HepG2 (cell line): Measurements from ENCODE around the gene BOLA3. TPM values are rescaled to one million over a fixed set of nuclear protein-coding genes. Genes with fewer than 3 reads are reported as not detected.

Experiments used
- CTCF ChIP-seq: sonication (generic); formaldehyde crosslinking; IDR thresholded peaks from 2 replicates; pipeline ENCODE4 v1.5.0; 2020; ENCODE audit warnings: mild to moderate bottlenecking, missing genetic modification reagents, moderate library complexity
- FOXC1 ChIP-seq: sonication (generic); formaldehyde crosslinking; IDR thresholded peaks from 2 replicates; pipeline ENCODE4 v1.8.0; 2022; ENCODE audit warnings: mild to moderate bottlenecking, missing genetic modification reagents, borderline replicate concordance
- GABPB1 ChIP-seq: IDR thresholded peaks from 2 replicates; pipeline ENCODE4 v1.6.1; 2016; ENCODE audit warnings: mild to moderate bottlenecking, missing genetic modification reagents, moderate library complexity, missing compliant biosample characterization
- IKZF1 ChIP-seq: fragments of 450-650 bp; IDR thresholded peaks from 2 replicates; pipeline ENCODE4 v1.7.1; 2016
- IRF2 ChIP-seq: IDR thresholded peaks from 2 replicates; pipeline ENCODE4 v1.6.1; 2018; ENCODE audit warnings: missing genetic modification reagents, missing compliant biosample characterization
- KDM1A ChIP-seq: IDR thresholded peaks from 2 replicates; pipeline ENCODE4 v1.6.1; 2016; ENCODE audit warnings: missing compliant biosample characterization
- PAF1 ChIP-seq: IDR thresholded peaks from 2 replicates; pipeline ENCODE4 v1.6.1; 2016; ENCODE audit warnings: missing genetic modification reagents, missing compliant biosample characterization
- RAD51 ChIP-seq: fragments of 450-650 bp; IDR thresholded peaks from 2 replicates; pipeline ENCODE4 v1.6.1; 2016; ENCODE audit warnings: borderline replicate concordance
- SMAD9 ChIP-seq: sonication (generic); formaldehyde crosslinking; IDR thresholded peaks from 2 replicates; pipeline ENCODE4 v1.5.1; 2020; ENCODE audit warnings: mild to moderate bottlenecking, missing genetic modification reagents
- SP1 ChIP-seq, 2 experiments: fragments of 450-650 bp in 1 of 2; sonication (generic) in 1 of 2; formaldehyde crosslinking in 1 of 2; IDR thresholded peaks; 2 replicates each; pipeline versions ENCODE4 v1.4.0 to v1.6.1; 2016 to 2020; ENCODE audit warnings: missing genetic modification reagents in 1 of 2
- TBL1XR1 ChIP-seq: fragments of 150-350 bp; IDR thresholded peaks from 2 replicates; pipeline ENCODE4 v1.6.1; 2014; ENCODE audit warnings: borderline replicate concordance, low read length; ENCODE audit not compliant: partially characterized antibody
- TCF7L2 ChIP-seq: IDR thresholded peaks from 2 replicates; pipeline ENCODE4 v1.6.1; 2011; ENCODE audit warnings: mild to moderate bottlenecking, low read depth, low read length, moderate library complexity
- ZEB1 ChIP-seq: IDR thresholded peaks from 2 replicates; pipeline ENCODE4 v1.6.1; 2012; ENCODE audit warnings: mild to moderate bottlenecking, low read depth, inconsistent platforms; ENCODE audit not compliant: insufficient replicate concordance
- ZFP91 ChIP-seq: sonication (generic); formaldehyde crosslinking; IDR thresholded peaks from 2 replicates; pipeline ENCODE4 v1.9.0; 2022; ENCODE audit warnings: missing genetic modification reagents, mild to moderate bottlenecking, borderline replicate concordance
- ZNF333 ChIP-seq: sonication (generic); formaldehyde crosslinking; IDR thresholded peaks from 2 replicates; pipeline ENCODE4 v1.4.0; 2020; ENCODE audit warnings: mild to moderate bottlenecking, missing genetic modification reagents, borderline replicate concordance
- ZNF7 ChIP-seq: IDR thresholded peaks from 2 replicates; pipeline ENCODE4 v1.6.1; 2016; ENCODE audit warnings: missing biosample characterization, missing genetic modification reagents
- ZNF703 ChIP-seq: sonication (generic); formaldehyde crosslinking; IDR thresholded peaks from 2 replicates; pipeline ENCODE4 v1.5.1; 2020; ENCODE audit warnings: missing genetic modification reagents, mild to moderate bottlenecking, moderate library complexity, borderline replicate concordance
- ZNF704 ChIP-seq: sonication (generic); formaldehyde crosslinking; IDR thresholded peaks from 2 replicates; pipeline ENCODE4 v1.8.1; 2023; ENCODE audit warnings: mild to moderate bottlenecking, inconsistent platforms, moderate library complexity, missing genetic modification reagents, borderline replicate concordance
- ZNF709 ChIP-seq: sonication (generic); formaldehyde crosslinking; IDR thresholded peaks from 2 replicates; pipeline ENCODE4 v1.5.0; 2020; ENCODE audit warnings: mild to moderate bottlenecking, missing genetic modification reagents
- ZNF766 ChIP-seq: sonication (generic); formaldehyde crosslinking; IDR thresholded peaks from 2 replicates; pipeline ENCODE4 v1.5.0; 2020; ENCODE audit warnings: missing genetic modification reagents, borderline replicate concordance
- ZNF772 ChIP-seq: sonication (generic); formaldehyde crosslinking; IDR thresholded peaks from 2 replicates; pipeline ENCODE4 v1.5.0; 2020; ENCODE audit warnings: mild to moderate bottlenecking, missing genetic modification reagents
- polyA plus RNA-seq, 8 experiments: library from polyadenylated mRNA; depleted of rRNA in 3 of 8; stranded (reverse) in 7 of 8; unstranded in 1 of 8; fragments of >200 nt; fragmentation: Illumina TruSeq in 4 of 8; extraction: Trizol in 4 of 8; gene quantifications; 2 replicates each; pipeline versions ENCODE4 v1.2.1 to v1.2.3, GENCODE V29; 2011 to 2016; ENCODE audit warnings: low read depth in 4 of 8, missing spikeins in 1 of 8, mixed read lengths in 1 of 8; ENCODE audit not compliant: insufficient read depth in 1 of 8
- total RNA-seq, 5 experiments: library from RNA; depleted of rRNA; stranded (reverse); fragments of >200 nt; fragmentation: Illumina TruSeq; extraction: Trizol; gene quantifications; 2 replicates each; pipeline ENCODE4 v1.2.3, GENCODE V29; 2016; ENCODE audit warnings: low read depth in 1 of 5
- TF ChIP-seq, protein P1 (sequence below): sonication (generic); formaldehyde crosslinking; IDR thresholded peaks from 2 replicates; pipeline ENCODE4 v1.8.0; 2022; ENCODE audit warnings: missing genetic modification reagents, mild to moderate bottlenecking, inconsistent platforms, borderline replicate concordance
- TF ChIP-seq, protein P2 (sequence below): sonication (generic); formaldehyde crosslinking; IDR thresholded peaks from 2 replicates; pipeline ENCODE4 v1.5.0; 2020; ENCODE audit warnings: missing genetic modification reagents, mild to moderate bottlenecking, borderline replicate concordance

BOLA3 gene
- total and polyA plus RNA-seq, 2 of the 13 experiments (the other 11 are each of a cell fraction or from before 2014, with no cell fraction given): 89.7 to 170 TPM

DNA sequence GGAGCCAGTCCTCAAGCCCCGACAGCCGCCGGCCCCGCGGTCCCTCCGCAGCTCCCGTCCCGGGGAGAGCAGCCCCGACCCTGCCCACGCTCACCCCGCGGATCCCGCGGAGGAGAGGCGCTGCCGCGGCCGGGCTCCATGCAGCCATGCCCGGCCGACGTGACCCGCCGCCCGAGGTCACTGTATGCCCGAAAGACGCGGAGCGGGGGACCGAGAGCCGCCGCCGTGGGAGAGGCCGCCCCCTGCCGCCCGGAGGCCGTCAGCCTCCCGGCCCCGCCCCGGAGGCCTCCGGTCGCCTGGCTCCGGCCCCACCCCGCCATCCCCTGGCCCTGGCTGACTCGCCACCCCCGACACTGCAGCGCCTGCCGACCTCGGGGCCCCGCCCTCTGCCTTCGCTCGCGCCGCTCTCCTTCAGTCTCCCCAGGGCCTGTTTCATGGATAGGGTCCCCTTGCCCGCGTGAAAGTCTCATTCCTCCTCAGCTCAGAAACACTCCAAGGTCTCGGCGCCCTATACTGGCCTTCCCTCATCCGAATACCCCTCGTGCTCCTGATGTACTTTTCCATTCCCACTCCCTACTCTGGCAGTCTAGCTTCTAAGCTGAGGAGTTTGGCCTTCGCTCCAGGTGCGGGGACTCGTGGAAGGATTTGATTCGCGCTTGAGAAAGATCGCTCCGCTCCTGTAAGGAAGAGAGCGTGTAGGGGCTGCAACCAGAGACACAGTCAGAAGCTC lies at the start of gene BOLA3 (continued):
- peak; percentile 83; the same call in 1 of the 2 replicates for TF ChIP-seq ZFP91
- TF ChIP-seq SP1 (IDR thresholded peaks at IDR 0.05): no peak
- peak; percentile 46; the same call in 1 of the 2 replicates for TF ChIP-seq SP1 (CRISPR knock-in tag; IDR thresholded peaks at IDR 0.05)
- TF ChIP-seq, protein P1, sequence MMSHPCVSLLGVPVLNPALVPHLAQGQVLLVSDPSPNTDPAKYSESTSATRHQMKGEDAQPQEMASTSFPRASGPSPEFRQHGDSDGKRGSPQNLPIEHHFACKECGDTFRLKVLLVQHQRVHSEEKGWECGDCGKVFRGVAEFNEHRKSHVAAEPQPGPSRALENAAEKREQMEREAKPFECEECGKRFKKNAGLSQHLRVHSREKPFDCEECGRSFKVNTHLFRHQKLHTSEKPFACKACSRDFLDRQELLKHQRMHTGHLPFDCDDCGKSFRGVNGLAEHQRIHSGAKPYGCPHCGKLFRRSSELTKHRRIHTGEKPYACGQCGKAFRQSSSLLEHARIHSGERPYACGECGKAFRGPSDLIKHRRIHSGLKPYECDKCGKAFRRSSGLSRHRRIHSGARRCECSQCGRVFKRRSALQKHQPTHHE (CRISPR knock-in tag): peak; percentile 86; the same call in 1 of the 2 replicates
- no peak for TF ChIP-seq SMAD9
- no peak for TF ChIP-seq TCF7L2
- no peak for TF ChIP-seq PAF1
- TF ChIP-seq ZNF704: no peak
- TF ChIP-seq KDM1A (CRISPR knock-in tag): no peak
- peak; percentile 34 for TF ChIP-seq ZNF709 (CRISPR knock-in tag)
- no peak for TF ChIP-seq IKZF1
- no peak for TF ChIP-seq RAD51
- TF ChIP-seq ZEB1: peak; percentile 30
- TF ChIP-seq, protein P2, sequence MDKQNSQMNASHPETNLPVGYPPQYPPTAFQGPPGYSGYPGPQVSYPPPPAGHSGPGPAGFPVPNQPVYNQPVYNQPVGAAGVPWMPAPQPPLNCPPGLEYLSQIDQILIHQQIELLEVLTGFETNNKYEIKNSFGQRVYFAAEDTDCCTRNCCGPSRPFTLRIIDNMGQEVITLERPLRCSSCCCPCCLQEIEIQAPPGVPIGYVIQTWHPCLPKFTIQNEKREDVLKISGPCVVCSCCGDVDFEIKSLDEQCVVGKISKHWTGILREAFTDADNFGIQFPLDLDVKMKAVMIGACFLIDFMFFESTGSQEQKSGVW: no peak
- TF ChIP-seq FOXC1 (CRISPR knock-in tag): peak; percentile 68; the same call in 1 of the 2 replicates
- peak; percentile 77; the same call in 1 of the 2 replicates for TF ChIP-seq ZNF703 (CRISPR knock-in tag)
- peak; percentile 80 for TF ChIP-seq IRF2 (CRISPR knock-in tag)
- peak; percentile 84 for TF ChIP-seq CTCF (CRISPR knock-in tag)
- TF ChIP-seq TBL1XR1: no peak
- TF ChIP-seq ZNF766: no peak
- peak; percentile 67; the same call in 1 of the 2 replicates for TF ChIP-seq ZNF333 (CRISPR knock-in tag)
- TF ChIP-seq GABPB1: peak; percentile 90
- TF ChIP-seq ZNF772 (CRISPR knock-in tag): peak; percentile 64; the same call in 1 of the 2 replicates
- TF ChIP-seq ZNF7 (CRISPR knock-in tag): 0 out of 2 replicates have a peak, but pooled peaks have one; percentile 8
